ENCODE data around the gene MAFG.

- TF ChIP-seq, protein P1, sequence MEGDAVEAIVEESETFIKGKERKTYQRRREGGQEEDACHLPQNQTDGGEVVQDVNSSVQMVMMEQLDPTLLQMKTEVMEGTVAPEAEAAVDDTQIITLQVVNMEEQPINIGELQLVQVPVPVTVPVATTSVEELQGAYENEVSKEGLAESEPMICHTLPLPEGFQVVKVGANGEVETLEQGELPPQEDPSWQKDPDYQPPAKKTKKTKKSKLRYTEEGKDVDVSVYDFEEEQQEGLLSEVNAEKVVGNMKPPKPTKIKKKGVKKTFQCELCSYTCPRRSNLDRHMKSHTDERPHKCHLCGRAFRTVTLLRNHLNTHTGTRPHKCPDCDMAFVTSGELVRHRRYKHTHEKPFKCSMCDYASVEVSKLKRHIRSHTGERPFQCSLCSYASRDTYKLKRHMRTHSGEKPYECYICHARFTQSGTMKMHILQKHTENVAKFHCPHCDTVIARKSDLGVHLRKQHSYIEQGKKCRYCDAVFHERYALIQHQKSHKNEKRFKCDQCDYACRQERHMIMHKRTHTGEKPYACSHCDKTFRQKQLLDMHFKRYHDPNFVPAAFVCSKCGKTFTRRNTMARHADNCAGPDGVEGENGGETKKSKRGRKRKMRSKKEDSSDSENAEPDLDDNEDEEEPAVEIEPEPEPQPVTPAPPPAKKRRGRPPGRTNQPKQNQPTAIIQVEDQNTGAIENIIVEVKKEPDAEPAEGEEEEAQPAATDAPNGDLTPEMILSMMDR (conservative IDR thresholded peaks at IDR 0.05; ENCODE audit: low read depth in 2 of 2), result no peak
- TF ChIP-seq EZH2 (IDR thresholded peaks at IDR 0.05; ENCODE audit: low read depth, unreplicated experiment) (no peak), EZH2phosphoT487 (IDR thresholded peaks at IDR 0.05; ENCODE audit: unreplicated experiment) (no peak), POLR2AphosphoS5 (IDR thresholded peaks at IDR 0.05; ENCODE audit: low read depth) (no peak), CREB1 (CRISPR knock-in tag; IDR thresholded peaks at IDR 0.05; ENCODE audit: low read depth) (no peak), REST (IDR thresholded peaks at IDR 0.05; ENCODE audit: unreplicated experiment) (no peak), ZNF331 (CRISPR knock-in tag; IDR thresholded peaks at IDR 0.05; ENCODE audit: low read depth) (no peak), STAT1 (IDR thresholded peaks at IDR 0.05; ENCODE audit: unreplicated experiment) (no peak), JUNB (IDR thresholded peaks at IDR 0.05; ENCODE audit: unreplicated experiment) (no peak), ZNF114 (CRISPR knock-in tag; IDR thresholded peaks at IDR 0.05) (no peak)
- TF ChIP-seq, protein P2, sequence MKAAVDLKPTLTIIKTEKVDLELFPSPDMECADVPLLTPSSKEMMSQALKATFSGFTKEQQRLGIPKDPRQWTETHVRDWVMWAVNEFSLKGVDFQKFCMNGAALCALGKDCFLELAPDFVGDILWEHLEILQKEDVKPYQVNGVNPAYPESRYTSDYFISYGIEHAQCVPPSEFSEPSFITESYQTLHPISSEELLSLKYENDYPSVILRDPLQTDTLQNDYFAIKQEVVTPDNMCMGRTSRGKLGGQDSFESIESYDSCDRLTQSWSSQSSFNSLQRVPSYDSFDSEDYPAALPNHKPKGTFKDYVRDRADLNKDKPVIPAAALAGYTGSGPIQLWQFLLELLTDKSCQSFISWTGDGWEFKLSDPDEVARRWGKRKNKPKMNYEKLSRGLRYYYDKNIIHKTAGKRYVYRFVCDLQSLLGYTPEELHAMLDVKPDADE (IDR thresholded peaks at IDR 0.05), result no peak
Measured at GRCh38 chr17:81891303-81891552, 36.3 kb downstream of the MAFG start.
